NCI-H1105 (cell line): ENCODE measurements around the gene TRIP11.
A peak's percentile ranks its signal among the peaks of the same experiment; 100 is the strongest.
"Not testable (repeated sequence)": the region's sequence is repeated elsewhere in the genome, so short reads cannot be mapped to it uniquely, and the experiment has no call there.

Experiments used
- DNase-seq: peaks from one replicate; lab custom pipeline; 2025; lab: John Stamatoyannopoulos, UW

The TRIP11 gene

GRCh38 chr14:92039719-92040430 lies at the start of gene TRIP11:
TSS of gene TRIP11 (minus strand) at chr14:92040059. CDS start at chr14:92039685, 374 bp downstream.
- DNase-seq, result peak; percentile 93

DNA sequence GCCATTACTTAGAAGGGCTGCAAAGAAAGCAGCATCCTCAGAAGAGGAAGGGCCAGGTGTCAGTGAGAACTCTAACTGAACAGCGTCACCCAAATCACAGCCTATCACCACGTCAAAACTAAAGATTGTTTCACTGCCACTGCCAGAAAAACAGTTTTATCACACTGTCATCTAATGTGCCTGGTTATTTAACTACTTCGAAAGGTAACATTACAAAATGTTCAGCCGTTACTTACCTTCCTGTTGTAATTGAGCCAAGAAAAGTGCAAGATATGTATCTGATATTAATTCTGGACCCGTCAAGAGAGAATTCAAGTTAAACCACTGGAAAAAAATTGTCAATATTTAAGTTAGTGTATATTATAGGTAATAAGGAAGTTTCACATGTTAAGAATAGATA lies 48.6 kb upstream of the TRIP11 start:
- no peak for DNase-seq

GRCh38 chr14:92074555-92074954 lies 34.7 kb upstream of the TRIP11 start:
- no peak for DNase-seq

GRCh38 chr14:92058006-92058917 lies 18.4 kb upstream of the TRIP11 start:
- no peak for DNase-seq

DNA sequence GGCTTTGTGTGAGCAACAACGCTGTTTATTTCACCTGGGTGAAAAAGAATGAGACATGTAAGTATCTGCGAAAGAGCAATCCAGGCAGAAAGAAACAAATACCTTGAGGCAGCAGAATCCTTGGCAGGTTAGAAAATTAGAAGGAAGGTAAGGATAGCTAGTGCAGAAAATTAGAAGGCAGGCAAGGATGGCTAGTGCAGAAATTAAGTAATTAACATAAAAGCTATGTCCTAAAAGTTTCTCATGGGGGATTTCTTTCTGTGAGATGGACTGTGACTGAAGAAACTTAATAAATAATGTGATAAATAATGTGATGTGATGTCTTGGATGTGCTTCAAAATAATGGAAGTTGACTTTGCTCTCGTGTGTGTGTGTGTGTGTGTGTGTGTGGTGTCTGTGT lies 9.9 kb upstream of the TRIP11 start:
- no peak for DNase-seq

DNA sequence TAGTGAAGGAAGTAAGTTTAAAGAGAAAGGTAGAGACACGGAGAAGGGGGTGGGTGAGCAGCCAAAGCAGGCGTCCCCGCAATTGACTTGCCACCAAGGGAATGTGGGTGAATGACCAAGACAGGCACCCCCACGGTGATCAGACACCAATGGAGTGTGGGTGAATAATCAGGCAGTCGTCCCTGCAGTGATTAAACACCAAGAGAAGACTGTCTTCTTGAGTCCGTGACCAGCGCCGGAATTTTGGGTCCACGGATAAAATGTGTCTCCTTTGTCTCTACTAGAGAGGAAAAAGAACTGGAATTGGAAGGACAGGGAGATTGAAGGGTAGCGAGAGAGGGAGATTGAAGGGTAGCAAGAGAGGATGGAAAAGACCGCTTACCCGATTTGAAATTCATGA lies 9.4 kb upstream of the TRIP11 start:
- DNase-seq, result not testable (repeated sequence)

GRCh38 chr14:92045904-92046303 lies 6.0 kb upstream of the TRIP11 start:
- DNase-seq, result not testable (repeated sequence)

DNA sequence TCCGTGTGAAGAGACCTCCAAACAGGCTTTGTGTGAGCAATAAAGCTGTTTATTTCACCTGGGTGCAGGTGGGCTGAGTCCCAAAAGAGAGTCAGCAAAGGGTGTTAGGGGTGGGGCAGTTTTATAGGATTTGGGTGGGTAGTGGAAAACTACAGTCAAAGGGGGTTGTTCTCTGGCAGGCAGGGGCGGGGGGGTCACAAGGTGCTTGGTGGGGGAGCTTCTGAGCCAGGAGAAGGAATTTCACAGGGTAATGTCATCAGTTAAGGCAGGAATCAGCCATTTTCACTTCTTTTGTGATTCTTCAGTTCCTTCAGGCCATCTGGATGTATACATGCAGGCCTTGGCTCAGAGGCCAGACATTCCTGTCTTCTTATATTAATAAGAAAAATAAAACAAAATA lies 1.9 kb upstream of the TRIP11 start:
- not testable (repeated sequence) for DNase-seq

GRCh38 chr14:92041203-92041602 lies 1.3 kb upstream of the TRIP11 start:
- DNase-seq, result no peak

DNA sequence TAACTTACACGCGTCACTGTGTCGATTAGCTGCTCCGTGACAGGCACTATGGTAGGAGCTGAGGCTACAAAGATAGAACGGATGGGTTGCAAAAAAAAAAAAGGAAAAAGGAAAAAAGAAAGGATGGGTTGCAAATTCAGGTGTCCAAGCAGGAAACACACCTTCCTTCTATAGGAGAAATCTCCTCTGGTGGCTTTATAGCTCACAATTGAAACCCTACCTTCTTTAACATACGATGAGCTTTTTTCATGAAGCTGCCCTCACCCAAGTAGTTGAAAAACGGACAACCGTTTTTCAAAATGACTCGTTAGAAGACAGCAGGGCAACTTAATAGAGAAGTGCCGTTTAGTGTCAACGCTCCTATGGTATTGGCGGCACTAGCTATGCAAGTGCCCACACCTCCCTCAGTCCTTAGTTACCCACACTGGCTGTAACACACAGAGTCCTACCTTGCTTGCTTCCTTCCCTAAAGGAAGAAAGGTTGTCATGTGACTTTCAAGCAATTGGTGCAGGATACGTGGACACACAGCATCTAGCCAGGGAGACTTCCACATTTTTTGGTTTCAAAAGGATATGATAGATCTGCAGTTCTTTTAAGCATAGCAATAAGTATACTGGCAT lies 682 bp upstream of the TRIP11 start:
- no peak for DNase-seq

- DNase-seq, result peak; percentile 37
These were observed 668 bp downstream of the TRIP11 start for GRCh38 chr14:92039063-92039718.

- DNase-seq, result no peak
These were observed 1.9 kb downstream of the TRIP11 start for GRCh38 chr14:92037989-92038388.

- DNase-seq, result no peak
These were observed 4.0 kb downstream of the TRIP11 start for GRCh38 chr14:92035890-92036289.

DNA sequence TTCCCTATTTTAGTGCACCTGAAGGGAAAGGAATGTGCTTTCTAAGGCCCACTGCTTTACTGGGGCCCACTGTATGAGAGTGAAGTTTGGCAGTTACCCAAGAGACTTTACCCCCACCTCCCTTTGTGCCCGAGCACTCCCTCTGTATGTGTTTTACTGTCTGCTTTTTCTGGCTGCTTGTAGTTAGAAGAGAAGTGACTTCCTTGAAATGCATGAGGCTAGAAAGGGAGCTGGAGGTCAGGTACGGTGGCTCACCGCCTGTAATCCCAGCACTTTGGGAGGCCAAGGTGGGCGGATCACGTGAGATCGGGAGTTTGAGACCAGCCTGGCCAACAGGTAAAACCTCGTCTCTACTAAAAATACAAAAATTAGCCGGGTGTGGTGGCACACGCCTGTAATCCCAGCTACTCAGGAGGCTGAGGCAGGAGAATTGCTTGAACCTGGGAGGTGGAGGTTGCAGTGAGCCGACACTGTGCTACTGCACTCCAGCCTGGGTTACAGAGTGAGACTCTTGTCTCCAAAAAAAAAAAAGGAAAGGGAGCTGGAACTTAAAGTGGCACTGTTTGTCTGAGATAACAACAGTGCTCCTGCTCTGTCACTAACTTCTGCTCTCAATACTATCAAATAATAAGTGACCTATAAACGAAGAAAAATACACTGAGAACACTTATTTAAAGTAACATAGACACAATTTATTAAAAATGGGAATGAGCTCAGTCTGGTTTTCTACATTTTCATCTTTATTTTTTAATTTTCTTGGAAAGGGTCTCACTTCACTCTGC lies 5.8 kb downstream of the TRIP11 start:
- DNase-seq, result no peak

DNA sequence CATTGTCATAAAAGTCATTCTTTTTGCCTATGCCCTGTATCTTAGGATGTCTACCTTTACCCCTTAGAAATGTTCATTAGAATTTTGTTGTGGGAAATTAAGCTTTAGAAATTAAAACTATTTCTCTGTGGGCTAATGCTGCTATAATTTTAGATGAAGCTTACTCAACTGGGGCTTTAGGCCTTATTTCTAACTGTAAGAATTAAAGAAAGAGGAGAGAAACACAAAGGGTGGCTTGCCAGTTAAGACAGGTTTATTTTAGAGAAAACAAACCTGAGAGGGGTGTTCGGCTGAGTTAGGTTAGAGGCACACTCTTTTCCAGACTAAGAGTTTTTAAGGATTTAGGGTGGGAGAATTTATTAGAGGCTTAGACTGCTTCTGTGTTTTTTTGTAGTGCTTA lies 6.4 kb downstream of the TRIP11 start:
- DNase-seq, result no peak

GRCh38 chr14:92026548-92027190 lies 13.2 kb downstream of the TRIP11 start:
- no peak for DNase-seq

GRCh38 chr14:92022036-92022435 lies 17.8 kb downstream of the TRIP11 start:
- no peak for DNase-seq

- DNase-seq, result no peak
These were observed 18.3 kb downstream of the TRIP11 start for GRCh38 chr14:92021523-92021922.

- no peak for DNase-seq
These were observed 25.8 kb downstream of the TRIP11 start for GRCh38 chr14:92014040-92014439.

DNA sequence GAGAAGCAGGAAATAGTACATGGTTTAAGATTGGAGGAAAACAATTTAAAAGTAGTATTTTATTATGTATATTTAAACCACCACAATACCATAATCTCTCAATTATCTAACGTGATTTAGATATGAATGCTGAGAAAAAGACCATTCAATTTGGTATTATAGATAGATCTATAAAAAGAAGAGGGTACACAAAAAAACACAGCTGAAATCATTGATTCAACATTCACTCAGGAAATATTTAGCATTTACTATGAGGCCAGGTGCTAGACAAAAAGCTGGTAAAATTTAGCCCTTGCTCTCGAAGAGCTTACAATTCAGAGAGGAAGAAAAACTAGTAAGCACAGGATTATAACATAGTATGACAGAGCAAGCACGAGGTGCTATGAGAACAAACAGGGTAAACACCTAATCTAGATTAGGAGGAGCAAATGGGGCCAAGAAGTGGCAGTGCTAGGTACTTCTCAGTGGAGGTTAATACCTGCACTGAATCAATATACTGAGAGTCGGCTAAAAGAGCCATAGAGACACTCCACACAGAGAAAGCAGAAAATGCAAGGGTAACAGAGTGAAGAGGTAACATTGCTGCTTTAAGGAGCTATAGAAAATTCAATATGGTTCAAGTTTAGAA lies 27.6 kb downstream of the TRIP11 start:
- no peak for DNase-seq
